Mucosa of gallbladder (tissue), 1 donor: Measurements from ENCODE around the gene DGKI. TPM values are rescaled to one million over a fixed set of nuclear protein-coding genes. Genes with fewer than 3 reads are reported as not detected.

ENCODE experiments used
- DNase-seq: peaks from one replicate; pipeline ENCODE4 v3.0.0-alpha.2; 2020; ENCODE audit warnings: low spot score
- total RNA-seq: library from RNA; stranded (reverse); gene quantifications from one replicate; pipeline ENCODE4 v1.2.1, GENCODE V29; 2021
- donor health status: DM: no; HTN: no; CAD: no.

Gene DGKI
- total RNA-seq, 1 donor from 2014 or later = 3.1 TPM

DNA sequence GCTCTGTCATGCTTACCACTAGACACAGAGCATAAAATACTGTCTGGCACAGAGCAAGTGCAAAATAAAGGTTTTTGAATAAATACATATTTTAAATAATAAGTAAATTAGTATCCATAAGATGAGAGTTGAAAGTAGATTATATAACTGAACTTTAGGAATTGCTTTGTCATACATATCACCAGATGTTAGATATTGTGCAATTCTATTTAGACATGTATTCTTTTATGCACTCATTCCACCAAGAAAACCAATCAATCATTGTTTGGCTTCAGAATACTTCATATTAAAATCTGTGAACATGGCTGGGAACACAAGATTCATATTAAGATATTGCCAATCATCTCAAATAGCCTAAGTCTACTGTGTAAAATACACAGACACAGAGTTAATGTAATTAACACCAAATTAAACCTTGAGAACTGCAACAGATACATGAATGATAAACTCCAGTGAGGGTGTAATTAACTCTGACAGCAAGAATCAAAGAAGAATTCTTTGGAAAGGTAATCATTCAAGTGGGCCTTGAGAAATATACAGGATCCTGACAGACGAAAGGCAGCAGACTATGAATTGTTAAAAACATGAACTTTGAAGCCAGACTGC is 302.2 kb downstream of the DGKI start:
- no peak for DNase-seq

DNA sequence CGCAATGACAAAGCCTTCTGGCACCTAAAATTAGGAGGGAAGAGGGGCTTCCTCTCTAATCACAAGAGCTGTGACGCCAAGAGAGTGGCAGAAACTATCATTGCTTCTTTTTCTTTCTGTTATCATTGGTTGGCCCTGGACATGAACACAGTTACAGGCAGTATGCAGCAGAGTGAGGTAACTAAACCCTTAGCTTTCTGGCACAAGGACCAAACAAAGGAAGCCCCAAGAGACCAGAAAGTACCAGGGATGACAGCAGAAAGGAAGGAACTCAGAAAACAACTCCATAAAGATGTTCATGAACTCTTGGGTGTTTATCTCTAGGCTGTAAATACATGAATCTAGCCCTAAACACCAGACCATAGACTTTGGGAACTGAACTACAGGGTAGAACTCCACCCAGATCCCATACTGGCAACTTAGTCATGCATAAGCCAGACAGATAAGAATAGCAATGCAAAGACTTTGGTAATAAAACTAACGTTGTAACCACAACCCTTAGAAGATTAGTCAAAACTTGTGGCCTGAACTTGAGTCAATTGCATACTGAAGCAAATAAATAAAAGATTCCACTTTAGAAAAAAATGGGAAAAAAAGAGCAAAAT is 307.6 kb downstream of the DGKI start:
- no peak for DNase-seq

DNA sequence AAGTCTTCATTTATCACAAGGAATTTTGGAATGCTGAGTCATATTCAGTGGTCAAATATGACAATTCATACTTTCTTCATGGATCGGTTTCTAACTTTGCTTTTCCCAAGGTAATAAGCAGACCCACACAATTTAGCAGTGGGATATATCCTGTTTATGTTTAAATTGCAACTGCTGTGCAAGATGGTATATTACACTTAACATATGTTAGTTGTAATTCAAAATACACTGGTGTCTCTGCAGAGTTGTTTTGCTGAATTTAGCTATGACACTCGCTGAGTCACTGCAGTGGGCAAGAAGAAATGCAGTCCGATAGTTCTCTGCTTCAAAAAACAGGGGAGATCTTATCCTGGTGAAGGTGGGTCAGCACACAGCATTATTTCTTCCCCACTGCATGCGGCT is 308.4 kb downstream of the DGKI start:
- no peak for DNase-seq

DNA sequence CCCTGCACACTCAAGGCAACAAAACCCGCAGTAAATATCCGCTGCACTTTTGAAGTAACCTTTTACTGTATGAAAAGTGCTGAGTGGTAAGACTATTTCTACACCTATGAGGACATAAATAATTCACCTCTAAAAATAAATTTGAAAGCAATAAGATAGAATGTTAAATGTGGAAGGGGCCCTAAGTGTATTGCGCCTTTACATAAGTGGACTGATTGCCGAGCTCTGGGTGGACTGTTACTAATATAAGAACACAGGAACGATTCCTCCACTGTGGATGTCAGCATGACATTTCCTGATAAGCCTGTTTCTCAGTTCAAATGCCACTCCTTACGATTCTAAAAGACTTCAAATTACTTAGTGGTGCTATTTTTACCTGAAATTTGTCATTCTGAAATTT is 311.2 kb downstream of the DGKI start:
- DNase-seq = no peak

DNA sequence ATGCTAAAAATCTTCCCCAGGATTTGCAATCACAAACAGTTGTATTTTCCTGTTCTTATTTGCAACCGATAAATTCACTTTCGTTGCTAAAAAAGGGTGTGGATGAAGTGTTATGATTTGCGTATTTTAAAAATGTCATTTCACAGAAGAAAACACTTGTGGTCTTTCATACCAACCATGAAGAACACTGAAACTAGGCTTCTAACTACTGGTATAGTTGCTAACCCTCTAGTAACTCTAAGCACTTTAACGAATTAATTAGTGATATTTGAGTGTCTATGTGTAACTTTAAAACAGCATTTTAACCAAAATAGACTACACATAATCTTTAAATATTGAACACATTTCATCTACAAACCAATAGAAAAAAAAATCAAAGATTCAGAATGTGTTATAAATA is 315.1 kb downstream of the DGKI start:
- DNase-seq = no peak

DNA sequence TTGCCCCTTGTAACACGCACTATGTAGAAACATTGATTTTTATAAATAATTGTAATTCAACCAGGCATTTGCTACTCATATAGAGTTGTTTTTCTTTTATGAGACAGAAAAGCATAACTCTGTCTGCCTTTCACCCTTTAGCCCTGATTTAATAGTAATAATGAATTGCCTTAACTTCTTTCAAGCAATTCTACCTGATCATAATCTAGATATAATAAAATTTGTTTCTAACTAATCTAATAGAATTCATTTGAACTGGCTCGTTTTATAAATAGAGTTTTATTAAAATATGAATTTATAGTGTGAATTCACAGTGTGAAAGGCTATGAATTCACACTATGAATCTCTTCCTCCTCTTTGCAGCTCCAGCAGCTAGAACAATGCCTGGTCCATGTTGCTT is 319.1 kb downstream of the DGKI start:
- DNase-seq = no peak

DNA sequence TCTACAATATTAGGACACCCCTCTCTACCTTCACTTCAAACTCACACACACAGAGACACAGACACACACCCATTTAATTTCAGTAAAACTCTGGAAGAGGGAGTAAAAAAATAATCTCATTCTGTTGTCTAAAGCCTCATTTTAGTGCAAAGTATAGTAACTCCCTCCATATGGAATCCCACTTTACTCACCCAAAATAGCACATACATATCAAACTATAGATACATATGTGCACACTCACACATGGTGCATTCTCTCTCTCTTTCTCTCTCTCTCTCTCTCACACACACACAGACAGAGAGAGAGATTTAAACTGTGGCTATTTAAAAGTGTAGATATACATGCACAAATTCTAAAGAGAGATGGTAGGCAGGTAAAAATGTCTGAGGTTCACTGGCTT is 323.6 kb downstream of the DGKI start:
- DNase-seq = no peak

DNA sequence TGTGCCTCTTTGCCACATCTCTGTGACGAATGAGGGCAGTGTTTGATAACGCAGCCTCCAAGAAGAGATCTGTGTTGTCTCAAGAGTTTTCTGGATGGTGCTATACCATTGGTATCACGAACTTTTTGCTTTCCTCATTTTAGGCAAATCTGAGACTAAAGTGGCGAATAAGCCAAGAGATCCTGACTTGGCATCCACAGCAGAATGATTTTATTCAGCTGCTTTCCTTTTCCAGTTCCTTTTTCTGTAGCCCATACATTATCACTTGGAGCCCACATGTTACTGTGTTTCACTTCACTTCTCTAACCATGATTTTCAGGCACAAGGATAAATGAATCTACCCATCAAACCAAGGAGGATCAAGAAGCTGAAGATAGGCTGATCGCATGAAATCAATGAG is 325.3 kb downstream of the DGKI start:
- DNase-seq = no peak

DNA sequence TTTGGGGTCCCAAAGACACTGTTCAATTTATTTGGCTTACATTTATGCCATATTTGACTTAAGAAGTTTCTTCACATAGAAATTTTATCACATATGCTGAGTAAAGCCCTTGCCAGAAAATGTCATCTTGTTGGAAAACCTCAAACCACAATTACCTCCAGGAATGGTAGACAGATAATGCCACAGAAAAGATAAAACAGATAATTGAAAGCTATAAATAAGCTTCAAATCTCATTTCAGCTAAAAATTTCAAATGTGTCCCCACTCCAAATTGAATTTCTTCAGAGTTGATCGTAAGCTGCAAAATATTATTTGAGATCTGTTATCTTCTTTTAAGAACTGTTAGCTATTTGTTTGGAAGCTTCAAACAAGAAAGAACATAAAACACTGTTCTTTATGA is 326.8 kb downstream of the DGKI start:
- no peak for DNase-seq

DNA sequence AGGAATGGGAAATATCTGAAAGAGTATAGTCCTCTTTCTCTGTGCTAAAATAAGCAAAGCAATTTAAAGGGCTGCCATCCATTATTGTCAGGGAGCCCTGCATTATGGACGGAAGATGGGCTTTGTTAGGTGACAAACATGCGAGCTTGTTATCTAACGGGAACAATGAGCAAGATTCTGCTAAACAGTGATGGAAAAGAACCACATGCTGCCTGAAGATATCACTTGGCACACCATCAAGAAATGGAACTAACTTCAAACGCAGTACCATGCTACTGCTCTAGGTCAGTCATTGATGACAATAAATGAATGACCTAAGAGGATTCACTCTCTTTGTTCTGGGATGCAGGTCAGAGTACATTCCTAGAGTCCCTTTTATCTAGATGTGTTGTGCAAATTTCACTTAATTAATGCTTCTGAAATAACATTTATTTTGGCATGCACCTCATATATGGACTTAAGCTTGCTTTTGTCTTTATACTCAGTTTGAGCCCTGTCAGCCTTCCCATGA is 327.5 kb downstream of the DGKI start:
- DNase-seq = no peak

DNA sequence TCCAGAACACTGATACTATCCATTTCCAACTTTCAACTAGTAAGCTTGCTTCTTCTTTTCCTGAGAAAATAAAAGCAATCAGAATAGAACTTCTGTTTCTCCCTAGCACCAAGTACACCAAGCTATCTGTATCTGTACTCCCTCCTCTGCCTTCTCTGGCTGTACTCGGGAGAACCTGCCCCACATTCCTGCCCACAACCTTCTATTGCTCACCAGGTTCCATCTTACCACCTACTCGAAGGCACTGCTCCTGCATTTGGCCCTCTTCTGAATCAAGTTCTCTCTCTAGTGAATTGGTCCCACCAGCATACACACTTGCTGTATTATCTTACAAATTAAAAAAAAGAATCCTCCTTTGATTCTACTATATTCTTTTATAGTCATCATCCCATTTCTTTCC is 333.7 kb downstream of the DGKI start:
- no peak for DNase-seq

DNA sequence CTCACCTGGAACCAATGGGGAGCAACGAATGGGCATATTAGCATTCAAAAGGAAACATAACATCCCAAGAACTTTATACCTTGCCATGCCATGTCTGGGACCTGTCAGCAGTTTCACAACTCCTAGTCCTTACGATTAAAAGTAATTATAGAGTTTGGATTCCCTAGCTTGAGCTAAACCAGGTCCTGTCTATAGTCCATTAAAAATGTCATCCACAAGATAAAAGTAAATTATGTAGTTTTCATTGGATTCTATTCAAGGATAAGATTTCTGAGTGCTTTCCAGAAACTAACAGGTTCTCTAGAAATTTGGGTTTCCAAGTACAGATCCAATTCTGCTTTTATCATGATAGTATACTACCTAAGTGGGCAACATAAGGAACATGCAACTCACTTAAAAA is 339.7 kb downstream of the DGKI start:
- DNase-seq = no peak

DNA sequence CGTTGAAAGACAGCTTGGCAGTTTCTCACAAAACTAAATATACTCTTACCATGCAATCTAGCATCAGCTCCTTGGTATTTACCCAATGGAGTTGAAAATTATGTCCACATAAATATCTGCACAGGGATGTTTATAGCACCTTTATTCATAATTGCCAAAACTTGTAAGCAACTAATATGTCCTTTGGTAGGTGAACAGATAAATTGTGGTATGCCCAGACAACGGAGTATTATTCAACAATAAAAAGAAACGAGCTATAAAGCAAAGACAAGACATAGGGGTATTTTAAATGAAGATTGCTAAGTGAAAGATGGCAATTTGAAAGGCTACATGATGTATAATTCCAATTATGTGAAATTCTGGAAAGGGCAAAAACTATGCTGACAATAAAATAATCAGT is 340.7 kb downstream of the DGKI start:
- no peak for DNase-seq

DNA sequence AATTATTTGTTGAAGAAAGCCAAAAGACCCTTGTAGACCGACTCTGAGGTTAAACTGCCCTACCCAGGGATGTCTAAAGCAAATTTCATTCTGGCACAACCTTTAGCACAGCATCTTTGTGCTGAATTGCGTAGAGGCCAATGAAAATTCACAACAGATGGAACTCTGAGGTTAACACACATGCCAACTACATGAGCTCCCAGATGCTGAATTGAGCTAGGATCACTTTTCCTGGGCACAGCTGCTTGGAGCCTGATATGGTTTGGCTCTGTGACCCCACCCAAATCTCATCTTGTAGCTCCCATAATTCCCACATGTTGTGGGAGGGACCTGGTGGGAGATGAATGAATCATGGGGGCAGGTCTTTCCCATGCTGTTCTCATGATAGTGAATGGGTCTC is 345.2 kb downstream of the DGKI start:
- DNase-seq = no peak

DNA sequence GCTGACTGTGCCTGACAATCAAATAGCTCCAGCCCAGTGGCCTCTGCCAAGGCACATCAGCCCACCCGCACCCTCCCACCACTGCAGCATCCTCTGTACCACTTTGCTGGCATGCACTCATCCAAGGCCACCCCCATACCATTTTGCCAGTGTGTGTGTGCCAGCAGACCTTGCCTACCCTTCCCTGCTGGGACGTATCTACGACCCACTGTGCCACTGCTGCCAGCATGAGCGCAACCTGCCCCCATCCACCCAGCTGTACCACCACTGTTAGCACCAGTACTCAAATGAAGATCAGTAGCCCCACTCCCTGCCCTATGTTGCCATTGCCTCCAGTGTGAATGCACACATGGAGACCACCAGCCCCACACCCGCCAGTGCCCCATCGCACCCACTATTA is 353.9 kb downstream of the DGKI start:
- DNase-seq = no peak

DNA sequence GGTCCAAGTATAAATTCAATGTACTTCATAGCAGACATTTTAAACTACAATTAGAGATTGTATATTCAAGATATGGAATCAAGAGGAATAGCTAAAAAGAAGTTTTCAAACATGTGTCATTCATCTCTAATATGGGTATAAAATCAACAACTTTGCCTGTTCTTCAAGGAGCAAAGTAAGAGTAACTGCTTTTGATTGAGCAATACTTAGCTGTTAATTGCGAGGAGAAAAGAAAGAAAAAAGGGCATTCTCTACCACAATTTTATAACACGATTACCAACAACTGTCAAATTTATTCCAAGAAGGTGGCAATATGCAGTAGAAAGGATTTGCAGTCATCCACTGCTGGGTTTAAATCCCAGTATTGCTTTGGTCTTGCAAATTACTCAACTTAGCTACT is 356.9 kb downstream of the DGKI start:
- DNase-seq = no peak

DNA sequence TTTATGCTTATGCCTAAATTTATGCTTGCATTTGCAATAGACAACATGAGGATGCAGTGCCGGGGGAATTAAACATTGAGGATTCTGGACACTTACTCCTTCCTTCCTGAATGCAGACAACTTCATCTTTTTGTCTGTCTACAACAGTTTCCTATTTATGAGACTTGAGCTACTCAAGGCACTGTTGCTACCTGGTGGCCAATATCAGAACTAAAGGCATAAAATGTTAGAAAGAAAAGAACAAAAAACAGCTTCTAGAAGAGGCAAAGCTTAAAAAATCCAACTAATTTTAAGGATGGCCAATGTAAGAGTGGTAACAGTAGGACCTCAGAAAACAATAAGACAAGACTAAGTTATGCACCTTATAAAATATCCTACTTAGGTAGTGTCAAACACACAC is 358.7 kb downstream of the DGKI start:
- DNase-seq = no peak

DNA sequence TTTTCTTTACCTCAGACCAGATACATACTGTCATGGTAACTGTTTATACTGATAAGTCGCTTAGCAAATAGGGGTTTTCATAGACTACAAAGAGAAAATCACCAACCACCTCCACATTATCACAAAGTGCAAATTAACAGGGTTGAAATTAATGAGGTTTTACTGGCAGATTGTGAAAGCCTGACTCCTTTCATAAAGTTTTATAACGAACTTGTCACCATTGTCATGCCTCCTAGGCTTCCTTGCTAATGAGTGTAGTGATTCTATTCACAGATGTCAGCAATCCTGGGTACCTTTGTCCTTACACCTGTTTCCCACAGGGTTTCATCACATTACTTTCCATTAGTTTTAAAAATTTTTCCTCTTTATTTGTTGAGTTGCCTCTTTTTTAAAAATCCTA is 361.0 kb downstream of the DGKI start:
- DNase-seq = no peak

DNA sequence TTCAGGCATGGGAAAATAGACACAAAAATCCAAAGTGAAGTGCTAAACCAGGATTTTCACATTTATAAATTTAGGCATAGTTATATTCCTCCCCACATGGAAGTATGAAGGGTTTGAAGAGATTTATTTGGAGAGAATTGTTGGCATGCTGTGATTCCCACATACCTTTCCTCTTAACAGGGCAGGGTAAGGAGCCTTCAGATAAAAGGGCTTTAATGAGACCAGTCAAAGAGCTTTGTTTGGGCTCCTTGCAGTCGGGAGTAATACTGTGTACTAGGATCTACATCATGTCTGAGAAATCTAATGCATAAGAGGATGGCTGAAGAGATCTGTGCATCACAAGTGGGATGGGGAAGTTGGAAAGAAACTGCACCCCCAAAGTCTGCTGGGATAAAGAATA is 362.4 kb downstream of the DGKI start:
- DNase-seq = no peak

DNA sequence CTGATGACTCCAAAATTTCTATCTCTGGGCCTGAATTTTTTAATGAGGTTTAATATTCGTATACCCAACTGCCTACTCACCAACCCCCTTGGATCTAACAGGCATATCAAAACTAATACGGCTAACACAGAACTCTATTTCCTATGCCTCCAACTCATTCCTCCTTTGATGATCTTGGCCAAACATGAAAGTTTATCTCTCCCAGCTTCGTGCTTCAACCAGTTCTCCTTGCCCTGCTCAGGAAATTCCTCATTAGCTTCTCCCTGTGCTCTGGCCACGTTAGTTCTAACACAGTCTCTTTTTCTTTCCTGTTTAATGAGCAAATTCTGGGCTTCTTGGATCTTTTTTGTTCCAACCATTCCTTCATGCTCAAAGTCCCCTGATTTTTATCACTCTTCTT is 364.3 kb downstream of the DGKI start:
- no peak for DNase-seq

DNA sequence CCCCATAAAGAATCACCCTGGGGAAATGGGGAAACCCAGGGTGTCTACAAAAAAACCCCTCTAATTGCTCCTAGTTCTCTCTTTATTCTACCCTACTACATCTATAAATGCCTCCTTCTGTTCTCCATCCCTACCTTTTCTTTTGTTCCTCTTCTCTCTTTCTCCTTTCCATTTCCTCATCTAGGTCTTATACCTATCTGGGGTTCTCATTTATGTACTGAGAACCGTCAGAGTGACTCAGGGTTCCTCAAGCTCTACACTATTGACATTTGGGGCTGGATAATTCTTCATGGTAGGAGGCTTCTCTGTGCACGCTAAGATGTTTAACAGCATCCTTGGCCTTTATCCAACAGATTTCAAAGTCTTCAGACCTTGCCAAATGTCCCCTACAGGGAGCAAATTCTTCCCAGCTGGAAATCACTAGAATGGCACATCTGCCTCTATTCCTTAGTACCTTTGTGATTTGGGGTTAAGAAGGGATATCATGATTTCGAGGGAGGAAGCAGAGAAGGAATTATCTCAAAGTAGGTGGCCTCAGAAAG is 365.9 kb downstream of the DGKI start:
- no peak for DNase-seq

DNA sequence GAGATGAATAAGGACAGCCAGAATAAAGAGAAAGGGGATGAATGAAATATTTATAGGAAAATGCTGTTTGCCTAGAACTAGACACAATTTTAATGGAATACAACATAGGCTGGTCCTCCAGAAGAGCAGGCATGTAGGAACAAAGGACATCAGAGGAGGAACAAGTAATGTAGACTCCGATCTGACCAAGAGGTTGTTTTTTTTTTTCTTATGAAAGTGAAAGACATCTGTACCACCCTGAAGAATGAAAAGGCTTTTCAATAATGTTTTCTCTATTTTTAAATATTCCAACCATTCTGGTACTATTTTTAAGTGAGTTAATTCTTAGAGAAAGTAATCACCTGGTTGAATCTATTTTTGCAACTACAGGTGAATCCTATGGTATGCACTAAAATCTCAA is 366.4 kb downstream of the DGKI start:
- no peak for DNase-seq

DNA sequence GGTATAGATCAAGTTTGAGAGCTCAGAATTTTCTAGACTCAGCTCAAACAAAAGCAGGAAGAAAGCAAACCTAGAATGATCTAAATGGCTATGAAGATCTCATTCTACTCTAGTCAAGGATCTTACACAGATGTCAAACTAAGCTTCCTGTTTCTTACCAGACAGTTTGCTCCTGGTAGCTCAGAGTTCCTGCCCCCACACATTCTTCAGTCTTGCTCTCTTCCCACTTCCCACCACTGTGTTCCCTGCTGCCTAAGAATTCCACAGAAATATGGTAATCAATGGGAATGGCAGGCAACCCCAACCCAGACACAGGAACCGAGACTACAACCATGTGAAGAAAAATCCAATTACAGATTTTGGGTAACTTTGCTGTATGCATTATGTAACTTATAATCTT is 369.8 kb downstream of the DGKI start:
- no peak for DNase-seq

DNA sequence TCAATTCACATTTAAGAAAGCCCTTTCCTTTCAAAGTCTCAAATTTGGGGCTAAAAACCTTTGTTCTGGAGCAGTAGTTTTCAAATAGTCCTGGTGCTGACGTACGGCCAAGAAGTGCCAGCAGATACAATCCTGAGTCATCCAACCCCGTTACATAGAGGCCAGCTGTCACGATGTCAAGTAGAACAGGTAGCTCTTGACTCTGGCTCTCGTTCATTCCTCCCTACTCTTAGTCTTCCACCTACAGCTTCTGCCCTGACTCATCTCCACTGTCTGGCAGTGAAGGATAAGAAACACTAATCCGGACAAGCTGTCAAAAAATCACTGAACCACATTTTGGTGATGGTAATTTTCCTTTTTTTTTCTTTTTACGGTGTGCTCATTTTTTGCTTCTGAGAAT is 370.8 kb downstream of the DGKI start:
- DNase-seq = no peak
